CD4-positive, alpha-beta T cell treated with Interleukin-15 for 1 hour (primary cell): ENCODE data around the gene EOLA1.
A peak's percentile ranks its signal among the peaks of the same experiment; 100 is the strongest.
"Not testable (repeated sequence)": the region's sequence is repeated elsewhere in the genome, so short reads cannot be mapped to it uniquely, and the experiment has no call there.

Experiments
- DNase-seq: peaks from one replicate; pipeline ENCODE4 v3.0.0-alpha.2; 2020

EOLA1 gene

DNA sequence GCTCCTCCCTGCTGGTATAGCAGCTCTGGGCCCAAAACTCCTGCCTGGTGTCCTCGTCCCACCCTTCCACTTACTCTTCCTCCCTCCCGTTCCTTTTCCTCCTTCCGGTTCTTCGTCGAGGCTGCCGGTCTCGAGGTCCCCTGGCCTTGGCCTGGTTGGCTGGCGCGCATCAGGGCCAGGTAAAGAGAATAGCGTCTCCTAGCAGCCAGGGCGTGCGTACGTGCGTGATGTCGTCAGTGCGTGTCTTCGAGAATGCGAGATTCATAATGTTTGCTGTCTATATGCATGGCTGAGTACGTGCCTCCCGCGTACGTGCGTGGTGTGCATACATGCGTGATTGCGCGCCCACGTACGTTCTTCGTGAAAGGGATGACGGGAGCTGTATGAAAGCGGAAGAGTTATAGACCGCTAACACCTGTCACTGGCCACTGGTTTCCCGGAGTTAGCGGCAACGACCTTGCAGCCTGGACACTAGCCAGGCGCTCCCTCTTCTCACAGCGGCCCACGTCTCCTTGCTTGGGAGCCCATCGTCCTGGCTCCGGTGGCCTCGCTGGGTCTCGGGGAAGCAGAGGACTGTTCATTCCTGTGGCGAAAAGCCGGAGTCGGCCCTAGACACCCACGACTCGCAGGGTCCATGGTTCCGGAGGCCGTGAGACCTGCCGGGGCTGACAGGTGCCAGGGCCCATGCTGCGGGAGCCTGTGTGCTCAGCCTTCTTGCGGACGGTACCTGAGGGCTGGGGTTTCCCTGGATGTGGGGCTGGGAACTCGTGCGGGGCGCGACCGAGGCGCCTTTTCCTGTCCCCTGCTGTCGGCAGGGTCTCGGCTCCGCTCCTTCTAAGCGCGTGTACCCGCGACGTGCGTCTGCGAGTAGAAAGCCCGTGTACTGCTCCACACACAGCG, at the start of gene EOLA1:
TSS of gene EOLA1 (plus strand) at position 392 of the 900 bp plus-strand sequence. CDS start 4,619 bp downstream, outside the sequence.
- DNase-seq, result peak; percentile 95

DNA sequence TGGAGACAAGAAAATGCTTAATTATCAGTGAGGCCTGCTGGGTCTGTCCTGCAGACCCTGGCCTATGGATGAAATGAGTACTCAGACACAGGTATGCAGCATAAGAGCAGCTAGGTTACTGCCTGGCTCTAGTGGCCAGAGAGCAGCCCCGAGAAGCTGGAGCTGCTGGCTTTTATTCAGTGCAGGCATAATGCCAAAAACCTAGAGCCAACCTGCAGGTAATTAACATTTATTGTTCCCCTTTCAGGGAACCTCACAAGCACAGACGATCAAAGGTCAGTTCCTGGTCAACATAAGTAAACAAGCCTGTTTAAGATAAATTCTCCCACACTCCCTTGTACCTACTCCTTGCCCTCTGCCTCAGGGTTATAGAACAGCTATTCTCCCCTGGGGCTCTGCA, 49.0 kb upstream of the EOLA1 start:
- no peak for DNase-seq

DNA sequence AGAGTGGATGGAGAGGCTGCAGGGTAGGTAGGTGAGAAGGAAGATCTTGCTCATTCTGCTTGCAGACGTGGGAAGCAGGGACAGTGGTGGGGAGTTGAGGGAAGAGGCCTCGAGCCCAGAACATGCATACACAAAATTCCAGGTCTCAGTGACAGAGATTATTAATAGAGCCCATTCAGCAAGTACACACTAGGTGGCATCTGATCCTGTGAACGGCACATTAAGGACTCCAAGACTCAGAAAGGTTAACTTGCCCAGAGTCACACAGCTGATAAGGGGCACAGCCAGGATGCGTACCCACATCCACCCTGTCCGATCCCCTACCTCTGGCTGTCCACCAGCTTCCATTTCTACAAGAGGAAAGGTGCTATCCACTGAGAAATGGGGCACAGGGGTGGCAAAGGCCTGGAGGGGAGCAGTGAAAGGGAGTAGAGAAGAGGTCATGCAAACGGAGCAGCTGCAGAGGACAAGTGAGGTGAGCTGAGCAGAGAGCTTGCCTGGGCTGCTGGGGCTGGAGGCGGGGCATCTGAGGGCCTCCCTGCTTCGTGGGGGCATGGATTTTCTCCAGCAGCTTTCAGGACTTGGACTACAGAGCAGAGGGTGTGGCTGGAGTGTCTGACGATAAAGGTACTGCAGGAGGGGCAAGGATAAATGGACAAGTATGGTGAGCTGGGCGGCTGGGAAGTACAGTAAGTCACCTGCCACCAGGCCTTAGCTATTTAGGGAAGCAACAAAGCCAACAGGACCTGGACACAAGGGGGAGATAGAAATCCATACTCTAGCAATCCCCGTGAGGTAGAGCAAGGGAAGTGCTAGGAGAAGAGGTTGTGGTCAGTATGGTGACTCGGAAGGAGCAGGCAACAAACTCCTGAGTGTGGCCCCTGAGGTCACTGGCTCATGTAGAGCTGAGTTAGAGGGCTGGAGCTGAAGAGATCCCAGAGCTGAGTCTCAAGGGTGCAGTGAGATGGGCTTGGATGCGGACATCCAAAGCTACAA, 46.9 kb upstream of the EOLA1 start:
- no peak for DNase-seq

DNA sequence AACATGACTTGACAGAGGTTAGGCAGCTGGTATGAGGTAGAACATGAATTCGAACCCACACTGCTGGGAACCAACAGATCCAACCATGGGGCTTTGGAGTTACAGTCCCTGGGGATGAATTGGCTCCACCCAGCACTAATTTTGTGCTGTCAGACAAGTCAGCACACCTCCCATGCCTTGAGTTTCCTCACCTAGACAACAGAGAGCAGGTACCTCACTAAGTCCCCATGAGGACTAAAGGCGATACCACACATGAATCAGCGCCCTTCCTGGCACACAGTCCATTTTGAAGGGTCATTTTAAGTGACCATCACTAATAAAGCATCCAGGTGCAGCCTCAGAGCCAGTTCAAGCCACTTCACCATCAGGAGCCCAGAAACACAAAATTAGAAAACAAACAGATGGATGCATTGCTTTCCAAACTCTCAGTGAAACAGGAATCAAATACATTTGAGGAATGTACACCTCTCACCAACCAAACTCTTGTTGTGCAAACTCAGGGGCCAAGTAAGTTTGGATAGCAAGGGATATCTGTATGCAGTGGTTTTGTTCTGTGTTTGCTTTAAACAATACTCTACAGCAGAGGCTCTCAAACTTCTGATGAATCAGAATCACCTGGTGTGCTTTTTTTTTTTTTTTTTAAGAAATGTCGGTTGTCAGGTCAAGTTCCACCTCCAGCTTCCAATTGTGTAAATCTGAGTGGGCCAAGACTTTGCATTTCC, 45.8 kb upstream of the EOLA1 start:
- no peak for DNase-seq

DNA sequence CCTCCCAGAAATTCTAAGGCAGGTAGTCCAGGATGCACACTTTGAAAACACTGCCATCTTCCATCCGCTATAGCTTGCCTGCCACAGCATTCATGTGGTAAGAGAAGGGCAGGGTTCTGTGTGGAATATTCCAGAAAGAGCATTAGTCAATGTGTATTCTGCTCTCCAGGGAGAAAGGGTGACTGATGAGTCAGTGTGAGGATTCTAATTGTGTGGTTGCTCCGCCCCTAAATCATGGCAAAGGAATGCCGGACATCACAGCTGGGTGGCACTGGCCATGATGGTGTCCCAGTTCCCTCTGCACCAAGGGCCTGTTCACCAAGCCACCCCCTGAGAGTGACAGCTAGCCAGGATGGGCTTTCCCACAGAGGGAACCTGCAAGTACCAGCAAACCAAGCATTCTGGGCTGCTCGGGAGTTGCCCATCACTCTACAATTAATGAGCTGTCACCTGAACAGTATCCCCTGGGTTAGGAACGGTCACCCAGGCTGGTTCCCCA, 45.2 kb upstream of the EOLA1 start:
- no peak for DNase-seq

DNA sequence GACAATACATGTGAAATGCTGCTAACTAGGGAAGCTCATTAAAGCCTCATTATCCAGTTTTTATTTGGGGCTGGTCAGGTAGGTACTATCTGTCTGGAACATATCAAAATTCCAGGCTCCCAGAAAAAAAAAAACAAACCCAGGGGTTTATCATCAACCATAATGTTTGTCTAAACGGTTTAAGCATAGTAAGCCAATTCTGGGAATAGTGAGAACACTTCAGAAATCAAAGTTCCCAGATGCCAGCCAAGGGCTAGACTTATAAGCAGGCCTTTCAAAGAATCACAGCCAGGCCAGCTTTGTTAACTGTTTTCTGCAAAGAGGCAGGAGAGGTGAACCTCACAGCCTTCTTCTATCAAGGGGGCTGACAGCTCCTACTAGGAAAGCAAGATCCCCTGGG, 43.8 kb upstream of the EOLA1 start:
- no peak for DNase-seq

DNA sequence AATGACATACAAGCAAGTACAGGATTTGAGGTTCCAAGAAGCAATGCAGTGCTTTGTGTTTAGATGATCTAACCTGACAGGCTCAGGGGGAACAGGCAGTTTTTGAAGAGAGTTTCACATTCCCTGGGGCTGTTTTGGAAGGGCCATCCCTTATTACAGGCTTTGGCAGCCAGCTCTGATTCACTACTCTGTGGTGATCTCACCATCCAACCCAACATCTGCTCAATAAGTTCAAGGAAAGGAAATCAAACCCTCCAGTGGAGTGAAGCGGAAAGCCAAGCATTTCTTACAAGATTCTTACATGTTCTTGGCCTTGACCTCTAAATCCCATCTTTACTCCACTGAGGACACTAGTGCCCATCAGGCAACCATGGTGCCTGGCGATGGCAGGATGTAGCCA, 43.2 kb upstream of the EOLA1 start:
- no peak for DNase-seq

DNA sequence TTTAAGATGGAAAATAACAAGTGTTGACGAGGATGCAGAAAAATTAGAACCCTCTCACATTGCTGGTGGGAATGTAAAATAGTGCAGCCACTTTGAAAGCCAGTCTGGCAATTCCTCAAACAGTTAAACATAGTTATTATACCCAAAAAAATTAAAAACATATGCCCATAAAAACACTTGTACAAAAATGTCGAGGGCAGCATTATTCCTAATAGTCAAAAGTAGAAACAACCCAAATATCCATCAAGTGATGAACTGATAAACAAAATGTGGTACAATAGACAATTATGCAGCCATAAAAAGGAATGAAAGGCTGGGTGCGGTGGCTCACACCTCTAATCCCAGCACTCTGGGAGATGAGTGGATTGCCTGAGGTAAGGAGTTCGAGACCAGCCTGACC, 42.0 kb upstream of the EOLA1 start:
- DNase-seq, result no peak

DNA sequence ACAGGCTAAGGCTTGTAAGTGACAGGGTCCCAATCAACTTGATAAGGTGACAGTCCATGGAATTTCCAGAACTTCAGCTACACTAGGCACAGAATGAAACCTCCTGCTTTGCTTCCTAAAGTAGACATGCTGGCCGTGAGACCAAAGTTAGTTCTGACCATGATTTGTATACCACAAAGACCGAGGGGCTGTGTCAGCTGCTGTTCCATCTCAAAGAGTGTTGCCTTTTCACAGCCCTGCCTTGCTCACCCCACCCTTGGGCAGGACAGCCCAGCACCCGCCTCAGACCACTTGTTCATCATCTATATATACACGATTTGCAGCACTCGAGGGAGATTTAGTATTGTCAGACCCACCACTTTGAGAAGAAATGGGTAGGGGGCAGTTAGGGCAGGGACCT, 41.0 kb upstream of the EOLA1 start:
- DNase-seq, result no peak

DNA sequence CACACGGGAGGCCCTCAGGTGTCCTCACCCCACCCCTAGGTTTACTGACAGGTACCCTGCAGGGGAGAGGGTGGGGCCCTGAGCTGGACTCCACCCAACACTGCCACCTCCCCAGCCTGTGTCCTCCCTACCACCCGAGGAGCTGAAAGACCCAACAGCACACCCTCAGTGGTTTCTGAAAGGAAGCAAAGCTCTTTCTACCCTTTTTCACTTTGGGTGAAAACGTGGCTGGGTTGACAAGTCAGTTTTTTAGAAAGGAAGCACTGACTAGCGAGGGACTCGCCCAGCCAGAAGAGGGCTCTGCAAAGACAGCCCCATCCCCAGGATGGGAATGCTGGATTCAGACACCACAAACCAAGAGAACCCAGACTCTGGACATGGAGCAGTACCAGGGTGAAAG, 37.9 kb upstream of the EOLA1 start:
- DNase-seq, result not testable (repeated sequence)

DNA sequence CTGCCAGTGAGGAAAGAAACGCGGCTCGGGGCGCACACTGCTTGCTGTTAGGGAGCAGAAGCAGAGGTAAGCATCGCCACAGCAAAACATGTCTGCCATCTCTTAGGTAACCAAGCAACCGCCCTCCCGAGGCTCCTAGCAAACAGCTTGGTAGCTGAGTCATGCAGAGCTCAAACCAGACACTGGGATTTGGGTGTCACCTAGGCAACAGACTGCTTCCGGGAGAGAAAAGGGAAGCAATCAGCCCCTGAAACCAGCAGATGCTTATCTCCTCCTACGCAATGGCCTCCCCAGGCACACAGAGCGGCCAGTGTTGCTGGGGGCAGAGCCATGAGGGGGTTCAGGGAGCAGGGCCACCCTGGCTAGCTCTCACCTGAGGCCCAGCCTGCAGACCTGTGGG, 37.4 kb upstream of the EOLA1 start:
- peak; percentile 91 for DNase-seq

DNA sequence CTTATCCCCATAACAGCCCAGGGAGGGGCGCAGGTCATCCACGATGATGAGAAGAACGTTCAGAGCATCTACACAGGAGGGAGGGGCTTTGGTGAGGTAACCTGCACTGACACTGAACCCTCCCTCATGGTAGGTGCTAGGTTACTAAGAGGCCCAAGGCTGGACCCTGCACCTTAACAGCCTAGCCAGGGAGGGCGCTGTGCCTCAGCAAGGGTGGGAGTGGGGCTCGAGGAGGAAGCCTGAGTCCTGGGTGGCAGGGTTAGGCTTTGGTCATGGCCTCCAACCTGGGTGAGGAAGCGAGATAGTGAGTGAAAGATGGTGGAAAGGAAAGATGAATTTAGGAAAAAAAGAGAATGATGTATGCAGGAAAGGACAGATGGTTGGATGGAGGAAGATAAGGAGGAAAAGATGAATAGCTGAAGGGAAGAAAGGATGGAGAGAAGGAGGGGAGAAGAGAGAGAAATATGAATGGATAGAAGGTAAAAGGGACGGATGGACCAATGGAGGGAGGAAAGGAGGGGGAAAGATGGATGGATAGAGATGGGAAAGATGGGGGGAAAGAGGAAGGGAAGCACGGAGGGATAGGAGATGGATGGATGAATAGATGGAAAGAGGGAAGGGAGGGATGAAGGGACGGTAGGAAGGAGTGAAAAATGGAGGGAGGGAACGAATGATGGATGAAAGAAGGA, 36.4 kb upstream of the EOLA1 start:
- DNase-seq, result peak; percentile 81

DNA sequence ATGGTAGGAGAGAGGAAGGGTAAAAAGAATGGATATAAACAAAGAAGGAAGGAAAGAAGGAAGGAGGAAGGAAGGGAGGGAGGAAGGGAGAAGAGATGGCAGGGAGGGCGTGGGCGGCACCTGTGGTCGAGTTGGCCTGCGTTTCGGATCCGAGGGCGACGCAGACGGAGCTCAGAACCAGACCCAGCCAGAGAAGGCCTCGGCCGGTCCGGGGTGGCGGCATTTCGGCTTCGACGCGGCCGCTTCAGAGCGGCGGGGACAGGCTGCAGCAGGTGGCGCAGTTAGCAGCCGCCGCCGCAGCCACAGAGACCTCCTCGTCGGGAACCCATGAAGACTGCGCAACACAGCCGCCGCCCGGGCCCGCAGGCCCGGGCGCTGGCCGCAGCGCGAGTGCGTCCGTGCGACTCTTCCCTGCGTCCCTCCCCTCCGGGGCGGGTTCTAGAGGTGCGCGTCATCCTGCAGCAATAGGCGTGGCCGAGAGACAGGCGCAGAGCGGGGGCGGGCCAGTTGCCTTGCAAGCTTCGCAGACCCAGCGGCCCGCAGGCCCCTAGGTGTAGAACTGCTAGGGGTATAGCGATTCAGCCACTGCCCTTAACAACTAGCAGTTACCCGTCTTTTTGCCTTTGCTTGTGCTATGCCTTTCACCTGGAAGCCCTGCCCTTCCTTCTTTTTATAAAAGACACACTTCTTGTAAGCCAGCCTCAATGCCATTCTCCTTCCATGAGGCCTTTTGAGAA, 35.7 kb upstream of the EOLA1 start, which contains the start of gene IDS:
TSS of gene IDS (minus strand) at position 392 of the 737 bp plus-strand sequence. CDS start at position 223, 169 bp downstream.
- DNase-seq, result peak; percentile 93

DNA sequence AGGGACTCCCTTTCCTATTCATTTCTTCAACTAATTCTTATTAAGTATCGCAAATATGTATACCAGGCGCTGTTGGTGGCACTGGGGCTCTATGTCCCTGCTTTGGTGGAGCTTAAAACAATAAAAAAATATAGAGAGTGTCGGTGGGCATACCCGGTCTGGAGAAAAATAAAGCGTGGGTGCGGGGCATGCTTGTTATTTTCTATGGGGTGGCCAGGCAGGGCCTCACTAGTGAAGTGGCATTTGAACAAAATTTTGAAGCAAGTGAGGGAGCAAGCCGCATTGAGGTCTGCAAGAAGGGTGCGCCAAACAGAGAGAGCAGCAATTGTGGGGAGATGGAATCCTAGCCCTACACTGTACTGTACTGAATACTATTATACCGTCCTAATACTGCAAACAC, 35.1 kb upstream of the EOLA1 start:
- DNase-seq, result no peak

DNA sequence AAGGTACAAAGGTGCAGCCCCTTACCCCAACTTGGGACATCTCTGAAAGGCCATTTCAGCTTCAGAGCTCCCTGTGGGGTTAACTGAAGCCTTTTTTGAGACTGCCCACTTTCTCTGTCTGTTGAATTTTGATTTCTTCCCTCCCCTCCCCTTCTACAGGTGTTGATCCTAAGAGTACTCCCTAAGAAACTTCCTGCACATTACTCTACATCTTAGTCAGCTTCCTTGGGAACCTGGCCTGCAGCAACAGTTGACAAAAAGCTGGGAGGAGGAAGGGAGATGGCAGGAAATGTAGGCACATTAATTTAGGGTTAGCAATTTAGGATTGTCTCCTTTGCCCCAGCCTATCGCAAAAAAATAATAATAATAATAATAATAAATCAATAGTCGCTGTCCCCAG, 34.5 kb upstream of the EOLA1 start:
- no peak for DNase-seq

DNA sequence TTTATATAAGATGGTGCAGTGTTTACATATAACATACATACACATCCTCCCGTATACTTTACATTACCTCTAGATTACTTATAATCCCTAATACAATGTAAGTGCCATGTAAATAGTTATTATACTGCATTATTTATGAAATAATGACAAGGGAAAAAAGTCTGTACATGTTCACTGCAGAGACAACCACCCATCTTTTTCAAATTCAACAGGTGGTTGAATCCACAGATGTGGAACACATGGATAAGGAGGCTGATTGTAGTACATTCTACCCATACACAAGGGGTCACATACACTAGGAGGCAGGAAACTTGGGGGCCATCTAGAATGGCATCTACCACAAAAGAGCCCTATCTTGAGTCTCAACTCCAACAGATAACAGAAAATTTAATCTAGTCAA, 32.3 kb upstream of the EOLA1 start:
- DNase-seq, result no peak

DNA sequence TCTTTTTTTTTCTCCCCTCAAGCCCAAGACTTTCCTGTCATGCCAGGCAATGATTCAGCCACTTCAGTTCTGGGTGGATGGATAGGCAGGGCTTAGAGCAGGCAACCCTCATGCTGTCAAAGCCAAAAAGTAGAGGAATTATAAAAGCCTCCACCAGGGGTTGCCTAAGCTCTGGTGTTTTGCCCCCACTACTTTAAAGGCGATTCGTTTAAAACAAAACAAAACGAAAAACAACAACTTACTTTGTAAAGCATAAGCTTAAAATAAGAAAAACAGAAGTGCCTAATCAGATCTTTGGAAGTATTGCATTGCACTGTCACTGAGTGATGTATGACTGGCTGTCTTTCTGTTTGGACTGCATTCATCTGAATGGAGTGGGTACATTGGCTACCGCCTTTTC, 30.4 kb upstream of the EOLA1 start:
- no peak for DNase-seq

DNA sequence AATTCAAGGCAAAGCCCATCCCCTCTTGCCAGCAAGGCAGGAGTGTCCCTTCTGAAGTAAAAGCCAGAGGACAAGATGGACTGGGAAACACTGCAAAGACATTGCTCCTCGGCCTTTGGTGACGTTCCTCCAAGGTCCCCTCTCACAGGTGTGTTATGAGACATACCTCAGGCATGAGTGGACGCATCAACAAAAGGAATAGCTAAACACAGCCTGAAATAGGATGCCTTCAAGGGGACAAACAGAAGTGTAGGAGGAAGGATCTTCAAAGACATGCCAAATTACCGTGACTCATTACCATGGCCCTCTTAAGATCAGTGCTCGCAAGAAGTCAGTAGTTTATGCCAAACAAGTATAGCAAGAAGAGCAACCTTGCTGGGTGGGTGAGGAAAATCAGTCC, 29.7 kb upstream of the EOLA1 start:
- no peak for DNase-seq

DNA sequence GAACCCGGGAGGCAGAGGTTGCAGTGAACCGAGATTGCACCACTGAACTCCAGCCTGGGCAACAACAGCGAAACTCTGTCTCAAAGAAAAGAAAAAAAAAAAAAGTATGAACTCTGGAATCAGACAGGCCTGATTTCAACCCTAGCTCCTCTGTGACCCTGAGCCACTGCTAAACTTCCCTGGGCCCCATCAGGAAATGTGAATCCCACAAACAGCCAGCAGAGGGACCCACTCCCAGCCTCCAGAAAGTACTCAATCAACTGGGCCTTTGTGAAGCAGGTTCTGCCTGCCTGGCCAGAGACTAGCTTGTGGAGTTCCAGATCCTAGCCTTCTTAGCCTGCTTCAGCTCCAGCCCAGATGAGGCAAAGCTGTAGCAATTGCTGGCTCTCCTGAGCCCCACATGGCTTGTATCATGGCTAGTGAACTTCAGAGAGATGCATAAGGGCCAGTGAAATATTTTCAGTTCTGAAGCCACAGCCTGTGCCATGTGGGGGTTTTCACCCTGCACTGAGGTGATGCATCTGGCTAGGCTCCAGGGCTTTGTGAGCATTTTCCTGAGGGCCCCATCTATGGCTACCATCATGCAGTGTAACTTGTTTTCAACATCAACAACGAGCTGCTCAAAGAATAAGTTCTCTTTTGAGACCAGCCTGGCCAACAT, 28.5 kb upstream of the EOLA1 start:
- peak; percentile 65 for DNase-seq

DNA sequence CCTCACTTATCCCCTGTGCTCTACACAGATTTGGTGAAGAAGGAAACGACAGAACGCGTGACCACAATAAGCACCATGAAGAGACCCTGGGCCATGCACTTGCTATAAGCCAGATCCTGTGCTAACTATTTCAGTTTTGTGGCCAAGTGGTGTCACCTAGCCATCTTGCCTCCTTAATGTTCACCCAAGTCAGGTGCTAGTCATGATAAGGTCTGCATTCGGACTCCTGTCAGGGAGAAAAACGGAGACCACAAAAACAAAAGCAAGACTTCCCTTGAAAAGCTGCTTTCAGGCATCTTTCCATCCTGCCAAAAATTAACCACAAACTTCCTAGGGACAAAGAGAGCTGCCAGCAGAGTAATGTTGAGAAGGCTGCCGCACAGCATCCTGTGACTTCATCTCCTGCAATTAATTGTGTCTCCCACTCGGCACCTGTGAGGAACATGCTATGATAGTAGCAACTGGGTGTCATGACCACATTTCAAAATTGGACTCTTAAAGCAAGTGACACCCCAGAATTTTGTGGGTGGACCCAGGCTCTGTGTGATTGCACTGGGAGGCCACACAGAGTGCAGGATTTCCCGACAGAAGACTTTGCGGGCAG, 26.9 kb upstream of the EOLA1 start:
- no peak for DNase-seq
